Spinal cord (tissue), 10 donors: ENCODE measurements around the gene MKLN1. TPM values are rescaled to one million over a fixed set of nuclear protein-coding genes. Genes with fewer than 3 reads are reported as not detected.

Experiments used
- DNase-seq, 6 donors: peaks; one replicate each; pipeline versions ENCODE4 v3.0.0 to v3.0.0-alpha.2; 2013 to 2015; ENCODE audit warnings: low spot score in 6 of 6, low read depth in 4 of 6
- H3K27ac ChIP-seq: one replicate; pipeline ENCODE4 v1.5.1; 2013; ENCODE audit warnings: low read depth, low read length, control low read depth
- H3K27me3 ChIP-seq: one replicate; pipeline ENCODE4 v1.6.1; 2013; ENCODE audit warnings: low read length; ENCODE audit not compliant: control insufficient read depth, insufficient read depth
- H3K36me3 ChIP-seq: one replicate; pipeline ENCODE4 v1.6.1; 2013; ENCODE audit warnings: low read length; ENCODE audit not compliant: control insufficient read depth, insufficient read depth
- H3K4me1 ChIP-seq: one replicate; pipeline ENCODE4 v1.6.1; 2013; ENCODE audit warnings: low read length; ENCODE audit not compliant: control insufficient read depth, insufficient read depth
- H3K4me3 ChIP-seq: one replicate; pipeline ENCODE4 v1.5.1; 2013; ENCODE audit warnings: low read depth, low read length, control low read depth
- H3K9me3 ChIP-seq: one replicate; pipeline ENCODE4 v1.6.1; 2013; ENCODE audit warnings: low read length; ENCODE audit not compliant: control insufficient read depth, insufficient read depth
- WGBS: methylation state at CpG from one replicate; pipeline ENCODE4 v1.1.5; 2013; ENCODE audit warnings: missing lambda C conversion rate; ENCODE audit not compliant: insufficient coverage; 5-methylcytosine and 5-hydroxymethylcytosine counted together
- polyA plus RNA-seq, 2 donors: library from polyadenylated mRNA; unstranded; fragments of 120-200 nt; gene quantifications; one replicate each; pipeline ENCODE4 v1.2.1, GENCODE V29; 2013; ENCODE audit not compliant: insufficient read length in 2 of 2
- total RNA-seq, 2 donors: library from RNA; depleted of rRNA in 1 of 2; stranded (reverse); fragments of 120-200 nt in 1 of 2; fragments of >200 nt in 1 of 2; gene quantifications; one replicate each; pipeline versions ENCODE4 v1.2.3 to v1.2.4, GENCODE V29; 2013 to 2014
- donor health status: healthy.

MKLN1 gene
- total and polyA plus RNA-seq, 4 donors, result 13.6 to 69.4 (median 36.6) TPM

- H3K27ac ChIP-seq, result no peak overlapping the region
- no peak for DNase-seq
- H3K9me3 ChIP-seq, result no peaks in the 10 kb centered on the region
- no peaks in the 10 kb centered on the region for H3K4me1 ChIP-seq
- H3K36me3 ChIP-seq, result no peaks in the 10 kb centered on the region
- H3K4me3 ChIP-seq, result no peak overlapping the region
- 80% methylated on average over 1 of the region's 1 CpG for WGBS
- H3K27me3 ChIP-seq, result no peaks in the 10 kb centered on the region
Observed at GRCh38 chr7:131293018-131293417, 34.7 kb upstream of the MKLN1 start.

- Histone ChIP-seq H3K4me1 (no peaks in the 10 kb centered on the region), H3K9me3 (no peaks in the 10 kb centered on the region), H3K36me3 (no peaks in the 10 kb centered on the region), H3K27me3 (no peaks in the 10 kb centered on the region), H3K4me3 (no peak overlapping the region), H3K27ac (no peak overlapping the region)
- 41% methylated on average over 3 of the region's 3 CpGs for WGBS
- DNase-seq, result peak in 1 of 6 donors; percentile 68
Observed at GRCh38 chr7:131294553-131294952, 33.1 kb upstream of the MKLN1 start.

GRCh38 chr7:131298608-131298992 is 29.1 kb upstream of the MKLN1 start:
- DNase-seq, result no peak
- Histone ChIP-seq H3K4me1 (no peaks in the 10 kb centered on the region), H3K4me3 (no peak overlapping the region), H3K9me3 (no peaks in the 10 kb centered on the region), H3K27ac (no peak overlapping the region), H3K36me3 (no peaks in the 10 kb centered on the region), H3K27me3 (no peaks in the 10 kb centered on the region)
- WGBS, result 90% methylated on average over 5 of the region's 6 CpGs

- no peaks in the 10 kb centered on the region for H3K9me3 ChIP-seq
- H3K27me3 ChIP-seq, result no peaks in the 10 kb centered on the region
- H3K4me3 ChIP-seq, result no peak overlapping the region
- DNase-seq, result no peak
- H3K36me3 ChIP-seq, result no peaks in the 10 kb centered on the region
- H3K4me1 ChIP-seq, result no peaks in the 10 kb centered on the region
- no peak overlapping the region for H3K27ac ChIP-seq
Observed at GRCh38 chr7:131299074-131299473, 28.6 kb upstream of the MKLN1 start.

- no peak overlapping the region for H3K27ac ChIP-seq
- H3K4me1 ChIP-seq, result no peaks in the 10 kb centered on the region
- no peaks in the 10 kb centered on the region for H3K36me3 ChIP-seq
- DNase-seq, result no peak
- no peaks in the 10 kb centered on the region for H3K9me3 ChIP-seq
- WGBS, result 88% methylated on average over 2 of the region's 2 CpGs
- no peaks in the 10 kb centered on the region for H3K27me3 ChIP-seq
- H3K4me3 ChIP-seq, result no peak overlapping the region
Observed at GRCh38 chr7:131300078-131300477, 27.6 kb upstream of the MKLN1 start.

- Histone ChIP-seq H3K27ac (no peak overlapping the region), H3K9me3 (no peaks in the 10 kb centered on the region), H3K4me3 (no peak overlapping the region), H3K36me3 (no peaks in the 10 kb centered on the region), H3K4me1 (no peaks in the 10 kb centered on the region), H3K27me3 (no peaks in the 10 kb centered on the region)
- no peak for DNase-seq
- 80% methylated on average over 1 of the region's 8 CpGs for WGBS
Observed at GRCh38 chr7:131300572-131301466, 26.9 kb upstream of the MKLN1 start.

GRCh38 chr7:131302446-131302845 is 25.2 kb upstream of the MKLN1 start:
- 76% methylated on average over 2 of the region's 4 CpGs for WGBS
- Histone ChIP-seq H3K9me3 (peaks cover 3% of the 10 kb centered on the region), H3K4me1 (no peaks in the 10 kb centered on the region), H3K27me3 (no peaks in the 10 kb centered on the region), H3K27ac (no peak overlapping the region), H3K36me3 (no peaks in the 10 kb centered on the region), H3K4me3 (no peak overlapping the region)
- DNase-seq, result peak in 1 of 6 donors; percentile 51

GRCh38 chr7:131302876-131303707 is 24.6 kb upstream of the MKLN1 start:
- peak in 1 of 6 donors; percentile 27 for DNase-seq
- Histone ChIP-seq H3K4me3 (no peak overlapping the region), H3K9me3 (peaks cover 4% of the 10 kb centered on the region), H3K4me1 (no peaks in the 10 kb centered on the region), H3K27me3 (no peaks in the 10 kb centered on the region), H3K36me3 (no peaks in the 10 kb centered on the region), H3K27ac (no peak overlapping the region)
- WGBS, result 78% methylated on average over 5 of the region's 8 CpGs

- no peak for DNase-seq
- H3K9me3 ChIP-seq, result peaks cover 4% of the 10 kb centered on the region
- no peak overlapping the region for H3K4me3 ChIP-seq
- H3K36me3 ChIP-seq, result no peaks in the 10 kb centered on the region
- no peaks in the 10 kb centered on the region for H3K27me3 ChIP-seq
- H3K27ac ChIP-seq, result no peak overlapping the region
- H3K4me1 ChIP-seq, result no peaks in the 10 kb centered on the region
Observed at GRCh38 chr7:131305152-131305551, 22.5 kb upstream of the MKLN1 start.
